Right lobe of liver (tissue), 6 donors: ENCODE data around the gene CABP2. TPM values are rescaled to one million over a fixed set of nuclear protein-coding genes. Genes with fewer than 3 reads are reported as not detected.

Experiments used
- ATAC-seq, 4 donors: fragments of 200-7000 bp; cut with Tn5 transposase; one replicate each; pipeline ENCODE4 v1.9.1; 2020; ENCODE audit warnings: mild to moderate bottlenecking in 4 of 4, moderate library complexity in 4 of 4
- DNase-seq, 3 donors: peaks; one replicate each; pipeline ENCODE4 v3.0.0-alpha.2; 2020
- H3K27ac ChIP-seq, 3 donors: fragments of 200-600 bp; one replicate each; pipeline ENCODE4 v1.8.0; 2022
- H3K27me3 ChIP-seq, 2 donors: fragments of 200-600 bp; one replicate each; pipeline ENCODE4 v1.8.0; 2022
- H3K36me3 ChIP-seq, 4 donors: fragments of 200-600 bp; sonication (generic) in 1 of 4; one replicate each; pipeline versions ENCODE4 v1.5.1 to v1.8.0; 2017 to 2022; ENCODE audit warnings: control low read depth in 1 of 4
- H3K4me1 ChIP-seq, 4 donors: fragments of 200-600 bp; sonication (generic) in 1 of 4; one replicate each; pipeline versions ENCODE4 v1.5.1 to v1.8.0; 2017 to 2022; ENCODE audit warnings: control low read depth in 1 of 4
- H3K4me3 ChIP-seq, 3 donors: fragments of 200-600 bp; one replicate each; pipeline ENCODE4 v1.8.0; 2022
- H3K9me3 ChIP-seq, 4 donors: fragments of 200-600 bp; sonication (generic) in 1 of 4; one replicate each; pipeline versions ENCODE4 v1.5.1 to v1.8.0; 2017 to 2022; ENCODE audit warnings: control low read depth in 1 of 4
- POLR2A ChIP-seq: fragments of 450-650 bp; IDR thresholded peaks from one replicate; pipeline ENCODE4 v1.6.1; 2017; ENCODE audit warnings: antibody characterized with exemption, mild to moderate bottlenecking
- WGBS: methylation state at CpG from one replicate; pipeline ENCODE4 v1.1.6; 2018; ENCODE audit warnings: low coverage, low lambda C conversion rate; ENCODE audit not compliant: insufficient coverage; ENCODE audit errors: missing lambda C conversion rate; 5-methylcytosine and 5-hydroxymethylcytosine counted together
- intact Hi-C, 2 donors: fragments of 100-400 bp; cut with DNase I; formaldehyde crosslinking; loops; one replicate each; pipeline versions ENCODE4 v1.11.2 to v1.14.1; 2022
- total RNA-seq, 6 experiments: library from RNA; depleted of rRNA in 2 of 6; stranded (reverse); fragments of >200 nt in 2 of 6; fragmentation: NEBNext Ultra II Directional in 3 of 6; extraction: Animal tissue kit (Norgen Biotek cat#: 25700) in 3 of 6; gene quantifications; one replicate each; pipeline versions ENCODE4 v1.1.0 to v1.2.4, GENCODE V29; 2016 to 2023
- TF ChIP-seq, protein P1 (sequence below), 4 donors: fragments of 200-600 bp in 3 of 4; fragments of 450-650 bp in 1 of 4; IDR thresholded peaks; one replicate each; pipeline versions ENCODE4 v1.5.1 to v1.8.0; 2016 to 2022; ENCODE audit warnings: antibody characterized with exemption in 4 of 4, mild to moderate bottlenecking in 2 of 4
- donor health status: DM: no; HTN: yes; CAD: no.
- donor health status: DM: no; HTN: no; CAD: no.
- donor health status: DM: no; HTN: no; CAD: no.
- donor health status: DM: no; HTN: yes; CAD: no.
- donor health status: DM: no; HTN: yes; CAD: no.

Gene CABP2
- total RNA-seq, 6 experiments from 2014 or later: not detected

DNA sequence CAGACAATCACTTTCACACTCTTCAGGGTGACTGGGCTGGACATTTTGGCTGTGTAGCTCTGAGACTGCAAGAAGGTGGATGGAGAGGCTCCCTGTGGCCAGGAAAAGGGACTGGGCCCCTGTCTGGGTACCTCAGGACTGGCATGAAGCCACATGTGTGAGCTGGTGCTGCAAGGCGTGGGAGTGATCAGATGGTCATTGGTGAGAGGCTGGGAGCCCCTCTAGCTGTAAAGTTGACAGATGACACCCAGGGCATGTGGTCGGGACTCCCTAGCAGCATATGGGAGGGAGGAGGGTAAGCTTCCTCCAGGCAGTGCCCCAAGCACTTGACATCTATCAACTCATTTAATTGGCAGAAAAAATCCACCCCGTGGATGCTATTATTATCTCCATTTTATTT is 18.9 kb upstream of the CABP2 start:
- intact Hi-C loops: no loop called here
- Histone ChIP-seq H3K4me1 (peaks cover 0 to 13% (median 3%) of the 10 kb centered on the region in 4 donors), H3K36me3 (no peaks in the 10 kb centered on the region), H3K9me3 (no peaks in the 10 kb centered on the region), H3K4me3 (no peak overlapping the region), H3K27ac (no peak overlapping the region), H3K27me3 (no peaks in the 10 kb centered on the region)
- TF ChIP-seq, protein P1, sequence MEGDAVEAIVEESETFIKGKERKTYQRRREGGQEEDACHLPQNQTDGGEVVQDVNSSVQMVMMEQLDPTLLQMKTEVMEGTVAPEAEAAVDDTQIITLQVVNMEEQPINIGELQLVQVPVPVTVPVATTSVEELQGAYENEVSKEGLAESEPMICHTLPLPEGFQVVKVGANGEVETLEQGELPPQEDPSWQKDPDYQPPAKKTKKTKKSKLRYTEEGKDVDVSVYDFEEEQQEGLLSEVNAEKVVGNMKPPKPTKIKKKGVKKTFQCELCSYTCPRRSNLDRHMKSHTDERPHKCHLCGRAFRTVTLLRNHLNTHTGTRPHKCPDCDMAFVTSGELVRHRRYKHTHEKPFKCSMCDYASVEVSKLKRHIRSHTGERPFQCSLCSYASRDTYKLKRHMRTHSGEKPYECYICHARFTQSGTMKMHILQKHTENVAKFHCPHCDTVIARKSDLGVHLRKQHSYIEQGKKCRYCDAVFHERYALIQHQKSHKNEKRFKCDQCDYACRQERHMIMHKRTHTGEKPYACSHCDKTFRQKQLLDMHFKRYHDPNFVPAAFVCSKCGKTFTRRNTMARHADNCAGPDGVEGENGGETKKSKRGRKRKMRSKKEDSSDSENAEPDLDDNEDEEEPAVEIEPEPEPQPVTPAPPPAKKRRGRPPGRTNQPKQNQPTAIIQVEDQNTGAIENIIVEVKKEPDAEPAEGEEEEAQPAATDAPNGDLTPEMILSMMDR (IDR thresholded peaks at IDR 0.05): no peak
- TF ChIP-seq POLR2A: no peak
- no peak for ATAC-seq
- DNase-seq: no peak
- 50% methylated on average over 3 of the region's 3 CpGs for WGBS

DNA sequence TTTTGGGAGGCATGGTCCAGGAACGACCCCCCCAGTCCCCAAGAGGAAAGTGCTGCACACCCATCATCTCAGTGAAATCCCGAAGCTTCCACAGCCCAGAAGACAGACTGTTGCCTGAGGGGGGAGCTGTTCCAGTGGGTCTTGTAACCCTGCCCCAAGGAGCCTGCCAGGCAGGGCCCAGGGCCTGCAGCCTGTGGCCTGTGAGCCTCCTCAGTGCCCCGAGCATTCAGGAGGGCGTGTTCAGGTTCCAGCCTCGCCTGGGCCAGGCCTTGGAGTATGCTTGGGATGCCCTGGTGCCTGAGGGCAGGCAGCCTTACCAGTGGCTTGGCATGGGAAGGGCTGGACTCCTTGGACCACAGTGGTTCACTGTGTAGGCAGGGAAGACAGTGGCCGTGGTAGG is 18.0 kb upstream of the CABP2 start:
- no peak overlapping the region for H3K4me3 ChIP-seq
- TF ChIP-seq POLR2A: no peak
- TF ChIP-seq, protein P1 (IDR thresholded peaks at IDR 0.05): no peak
- H3K9me3 ChIP-seq: no peaks in the 10 kb centered on the region
- H3K27ac ChIP-seq: no peak overlapping the region
- WGBS: no CpG with 5 or more reads among the region's 6 CpGs
- H3K4me1 ChIP-seq: peaks cover 0 to 13% (median 3%) of the 10 kb centered on the region in 4 donors
- no peaks in the 10 kb centered on the region for H3K27me3 ChIP-seq
- ATAC-seq (no peak), DNase-seq (no peak)
- intact Hi-C loops: no loop called here
- H3K36me3 ChIP-seq: no peaks in the 10 kb centered on the region

DNA sequence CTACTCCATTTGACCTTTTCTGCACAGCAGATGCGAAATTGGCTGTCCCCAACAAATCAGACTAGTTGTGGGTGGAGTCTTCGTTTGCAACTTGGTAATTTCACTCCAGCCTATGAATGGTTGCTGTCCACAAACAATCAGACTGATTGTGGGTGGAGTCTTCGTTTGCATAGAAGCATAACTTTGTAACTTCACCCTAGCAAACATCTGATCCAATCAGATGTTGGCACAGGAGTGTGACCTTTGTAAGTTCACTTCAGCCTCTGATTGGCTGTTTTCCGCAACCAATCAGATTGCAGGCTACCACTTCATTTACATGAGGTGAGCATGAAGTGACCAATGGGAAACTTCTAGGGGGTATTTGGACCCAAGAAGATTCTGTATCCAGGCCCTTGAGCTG is 16.3 kb upstream of the CABP2 start:
- Histone ChIP-seq H3K4me1 (peaks cover 0 to 4% (median under 1%) of the 10 kb centered on the region in 4 donors), H3K9me3 (no peaks in the 10 kb centered on the region), H3K27ac (no peak overlapping the region), H3K27me3 (no peaks in the 10 kb centered on the region), H3K36me3 (no peaks in the 10 kb centered on the region), H3K4me3 (no peak overlapping the region)
- 64% methylated on average over 4 of the region's 4 CpGs for WGBS
- intact Hi-C loops: no loop called here
- no peak for DNase-seq
- no peak for ATAC-seq
- TF ChIP-seq POLR2A: no peak
- TF ChIP-seq, protein P1 (IDR thresholded peaks at IDR 0.05): no peak

DNA sequence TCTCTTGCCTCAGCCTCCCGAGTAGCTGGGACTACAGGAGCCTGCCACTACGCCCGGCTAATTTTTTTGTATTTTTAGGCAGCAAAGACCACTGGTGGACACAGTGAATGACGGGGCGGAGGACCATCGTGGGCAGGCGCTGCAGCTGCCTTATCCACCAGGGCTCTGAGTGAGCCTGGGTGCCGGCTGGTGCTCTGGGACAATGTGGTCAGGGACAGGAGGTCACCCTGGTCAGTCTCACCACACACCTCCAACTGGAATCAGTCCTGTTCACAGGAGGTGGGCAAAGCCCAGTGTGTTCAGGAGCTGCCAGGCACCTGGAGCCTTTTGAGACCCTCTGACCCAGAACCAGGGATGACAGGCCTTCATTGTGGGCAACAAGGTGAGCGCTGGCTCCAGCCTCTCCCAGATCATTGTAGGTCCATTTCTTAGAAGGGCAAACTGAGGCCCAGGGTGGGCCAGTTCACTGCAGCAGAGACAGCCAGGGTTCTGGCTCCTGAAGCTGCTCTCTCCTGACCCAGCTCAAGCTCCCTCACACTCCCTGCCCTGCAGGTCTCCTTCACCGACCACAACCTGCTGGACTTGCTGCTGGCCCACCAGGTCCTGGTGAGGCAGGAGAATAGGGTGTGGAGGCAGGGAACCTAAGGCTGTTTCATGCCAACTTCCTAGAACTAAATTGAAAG is 15.7 kb upstream of the CABP2 start:
- Histone ChIP-seq H3K27ac (no peak overlapping the region), H3K27me3 (no peaks in the 10 kb centered on the region), H3K36me3 (no peaks in the 10 kb centered on the region), H3K9me3 (no peaks in the 10 kb centered on the region), H3K4me3 (no peak overlapping the region), H3K4me1 (no peaks in the 10 kb centered on the region)
- TF ChIP-seq, protein P1 (IDR thresholded peaks at IDR 0.05): no peak
- intact Hi-C loops: no loop called here
- ATAC-seq (peak in 1 of 4 donors; percentile 11), DNase-seq (no peak)
- 100% methylated on average over 1 of the region's 10 CpGs for whole genome bisulfite sequencing
